ENCODE data around the gene KAZN. TPM values are rescaled to one million over a fixed set of nuclear protein-coding genes. Genes with fewer than 3 reads are reported as not detected.
A peak's percentile ranks its signal among the peaks of the same experiment; 100 is the strongest.
"Not testable (repeated sequence)": the region's sequence is repeated elsewhere in the genome, so short reads cannot be mapped to it uniquely, and the experiment has no call there.

KAZN gene
- total RNA-seq, 1 donor from 2014 or later = 9.6 TPM

- DNase-seq = no peak
Observed at GRCh38 chr1:15115542-15116330, 517.3 kb downstream of the KAZN start.

DNA sequence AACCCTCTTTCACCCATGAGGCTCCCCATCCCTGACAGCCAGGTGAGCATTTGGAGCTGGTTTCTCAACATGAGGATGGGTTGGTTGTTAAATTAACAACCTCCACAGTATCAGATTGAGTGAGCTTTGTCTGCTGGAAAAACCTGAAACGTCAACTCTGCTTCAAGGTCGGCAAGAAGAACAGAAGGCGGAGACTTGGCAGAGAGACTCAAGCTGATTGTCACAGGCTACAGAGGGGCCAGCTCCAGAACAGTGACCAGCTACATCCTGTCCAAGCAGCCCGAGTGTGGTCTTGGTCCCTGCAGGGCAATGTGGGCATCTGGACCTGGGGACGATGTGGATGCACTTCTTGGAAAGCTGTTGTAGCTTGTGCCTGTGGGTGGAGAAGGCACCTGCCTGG, 518.5 kb downstream of the KAZN start:
- no peak for DNase-seq

DNA sequence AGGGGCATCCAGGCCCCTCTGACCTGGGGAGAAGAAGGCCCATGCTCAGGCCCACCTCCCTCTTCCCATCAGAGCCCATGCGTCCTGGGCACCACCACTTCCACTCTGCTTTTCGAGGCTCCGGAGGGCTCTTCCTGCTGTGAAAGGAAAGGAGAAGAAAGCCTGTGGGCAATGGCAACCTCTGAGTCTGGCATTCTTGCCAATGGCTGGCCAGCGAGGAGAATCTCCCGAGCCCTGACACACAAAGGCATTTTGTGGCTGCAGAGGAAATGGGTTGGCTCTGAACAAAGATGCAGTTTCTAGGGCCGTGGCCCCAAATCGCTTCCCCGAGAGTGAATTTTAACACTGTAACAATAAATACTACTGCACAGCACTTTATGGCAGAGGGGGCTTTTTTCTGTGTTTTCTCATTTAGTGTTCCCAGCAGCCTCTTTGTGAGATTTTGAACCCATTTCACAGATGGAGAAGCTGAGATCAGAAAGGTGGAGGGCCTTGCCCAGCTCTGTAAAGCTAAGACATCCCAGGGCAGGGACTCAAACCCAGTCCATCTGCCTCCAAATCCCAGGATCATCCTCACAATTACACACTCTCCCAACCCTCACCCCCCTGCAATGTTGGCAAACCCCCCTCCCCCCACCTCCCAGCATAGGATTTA, 519.3 kb downstream of the KAZN start:
- DNase-seq = no peak

DNA sequence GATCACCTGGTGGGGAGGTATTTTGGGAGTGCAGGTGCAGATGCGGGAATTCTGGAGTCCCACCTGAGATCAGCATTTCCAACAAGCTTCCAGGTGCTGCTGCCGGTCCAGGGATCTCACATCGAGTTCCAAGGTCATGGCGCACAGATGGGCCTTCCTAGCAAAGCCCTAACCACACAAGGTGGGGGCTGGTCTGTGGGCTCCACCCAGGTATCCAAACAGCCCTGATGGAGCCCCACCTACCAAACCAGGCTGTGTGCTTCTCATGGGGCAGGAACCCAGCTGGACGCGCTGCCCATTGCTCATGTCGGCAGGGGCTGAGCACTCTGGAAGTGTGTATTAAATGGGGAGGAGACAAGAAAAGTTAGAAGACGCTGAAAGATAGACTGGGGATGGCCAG, 520.1 kb downstream of the KAZN start:
- DNase-seq = no peak

- DNase-seq = no peak
Observed at GRCh38 chr1:15120251-15120945, 521.9 kb downstream of the KAZN start.

DNA sequence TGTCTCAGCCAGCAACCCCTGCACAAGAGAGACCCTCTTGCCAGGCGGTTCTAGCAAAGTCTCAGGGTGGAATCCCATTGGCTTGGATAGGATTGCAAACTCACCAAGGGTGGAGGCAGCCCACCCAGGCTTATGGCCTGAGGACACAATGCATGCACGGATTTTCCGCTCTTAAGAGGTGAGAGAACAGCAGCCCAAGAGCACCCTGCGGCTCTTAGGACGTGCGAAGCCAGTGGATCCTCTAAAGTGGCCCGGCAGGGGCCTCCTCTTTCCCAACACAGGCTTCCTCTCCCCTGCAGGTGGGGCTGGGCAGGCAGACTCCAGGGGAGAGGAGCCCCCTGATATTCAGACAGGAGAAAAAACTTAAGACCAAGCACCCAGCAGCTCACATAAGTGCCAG, 523.8 kb downstream of the KAZN start:
- no peak for DNase-seq

DNA sequence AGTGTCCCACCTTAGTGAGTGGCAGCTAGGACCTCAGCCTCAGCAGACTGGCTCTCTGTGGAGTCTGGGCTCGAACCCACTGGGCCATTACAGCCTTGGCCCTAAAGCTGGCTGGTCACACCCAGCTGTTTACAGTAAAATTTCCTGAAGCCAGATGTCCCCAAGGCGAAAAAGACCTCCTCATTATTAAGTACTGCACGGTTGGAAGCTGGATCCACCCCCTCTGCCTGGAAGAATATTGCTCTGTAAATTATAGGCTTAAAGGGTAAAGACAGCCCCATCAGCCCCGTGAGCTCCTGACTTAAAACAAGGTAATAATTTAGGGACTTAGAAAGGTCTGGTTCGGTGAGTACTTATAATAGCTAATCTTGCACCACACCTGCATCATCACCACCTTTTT, 524.8 kb downstream of the KAZN start:
- no peak for DNase-seq

- DNase-seq = no peak
Observed at GRCh38 chr1:15123925-15124324, 525.4 kb downstream of the KAZN start.

DNA sequence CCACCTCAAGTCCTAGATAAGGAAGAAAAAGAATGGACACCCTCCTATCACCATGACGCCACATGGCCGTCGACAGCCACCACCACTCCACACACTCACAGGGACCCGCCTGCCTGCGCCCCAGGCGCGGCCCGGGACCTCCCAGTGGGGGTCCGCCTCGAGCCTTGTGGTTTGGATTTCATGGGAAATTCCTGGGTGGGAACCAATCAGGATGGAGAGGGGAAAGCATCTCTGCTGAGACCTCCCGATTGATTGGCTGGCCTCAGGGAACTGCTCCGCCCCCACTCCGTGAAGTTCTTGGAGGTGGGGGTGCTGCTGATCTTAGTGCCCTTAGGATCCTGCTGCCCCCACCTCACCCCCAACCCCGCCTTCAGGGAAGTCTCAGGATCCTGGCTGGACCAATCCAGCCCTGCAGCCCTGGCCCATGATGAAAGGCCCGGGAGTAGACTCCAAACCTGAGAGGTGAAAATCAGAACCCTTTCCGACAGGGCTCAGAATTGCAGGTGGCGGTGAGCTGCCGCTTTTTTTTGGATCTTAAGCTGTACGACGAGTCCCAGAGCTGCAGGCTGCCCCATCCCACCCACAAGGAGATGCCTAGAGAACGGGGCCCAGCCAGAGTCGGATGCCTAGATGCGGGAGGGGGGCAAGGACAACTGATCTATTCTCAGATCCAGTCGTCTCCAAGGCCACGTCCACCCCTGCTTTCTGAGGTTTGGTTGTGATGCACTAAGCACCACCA, 526.0 kb downstream of the KAZN start:
- no peak for DNase-seq

- DNase-seq = no peak
Observed at GRCh38 chr1:15125101-15125745, 526.7 kb downstream of the KAZN start.

GRCh38 chr1:15128077-15128476, 529.6 kb downstream of the KAZN start:
- DNase-seq = no peak

DNA sequence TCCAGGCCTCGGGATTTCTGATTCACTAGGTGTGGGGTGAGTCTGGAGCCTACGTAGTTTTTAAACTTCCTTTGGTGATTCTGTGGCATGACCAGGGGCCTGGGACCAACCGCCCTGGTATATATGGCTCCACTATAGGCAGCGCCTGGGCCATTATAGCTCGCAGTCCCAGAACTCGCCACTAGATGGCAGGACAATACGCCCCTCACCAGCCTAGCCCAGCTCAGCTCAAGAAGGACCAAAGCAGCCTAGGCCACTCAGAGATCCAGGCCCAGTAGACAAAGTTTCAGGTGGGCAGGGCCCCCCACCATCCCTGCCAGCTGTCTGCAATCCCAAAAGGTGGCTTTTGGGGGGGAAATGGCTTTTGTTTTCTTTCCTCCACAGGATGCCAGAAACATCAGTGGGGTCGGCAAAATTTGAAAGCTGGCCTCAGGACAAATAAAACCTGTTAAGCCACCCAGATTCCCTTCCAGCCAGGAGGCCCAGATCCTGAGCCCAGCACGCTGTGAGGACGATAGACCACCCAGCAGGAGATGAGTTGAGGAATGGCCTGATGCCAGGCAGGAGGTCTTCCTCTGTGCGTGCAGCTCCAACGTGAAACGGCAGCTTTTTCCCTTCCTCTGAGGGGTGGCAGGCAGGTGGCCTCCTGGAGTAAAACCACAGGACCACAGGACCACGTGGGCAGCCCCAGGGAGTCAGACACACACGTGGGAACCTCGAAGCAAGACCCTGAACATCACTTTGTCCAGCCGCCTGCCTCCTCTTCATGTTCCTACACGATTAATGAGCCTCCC, 530.2 kb downstream of the KAZN start:
- DNase-seq = peak; percentile 15

DNA sequence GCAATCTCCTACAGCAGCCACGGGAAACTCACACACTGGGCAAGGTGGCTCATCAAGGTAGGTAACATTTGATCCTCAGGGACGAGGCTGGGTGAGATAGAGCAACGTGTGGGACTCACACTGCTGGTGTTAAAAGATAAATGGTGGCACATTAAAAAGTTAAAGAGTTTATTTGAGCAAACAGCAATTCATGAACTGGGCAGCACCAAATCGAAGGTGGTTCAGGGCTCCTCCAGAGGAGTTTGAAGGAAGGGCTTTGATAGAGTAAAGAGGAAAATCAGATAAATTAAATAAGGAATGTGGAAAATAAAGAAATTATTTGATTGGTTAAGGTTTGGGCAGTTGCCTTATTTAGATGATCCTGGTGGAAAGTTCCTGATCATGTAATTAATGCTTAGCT, 531.5 kb downstream of the KAZN start:
- DNase-seq = no peak

DNA sequence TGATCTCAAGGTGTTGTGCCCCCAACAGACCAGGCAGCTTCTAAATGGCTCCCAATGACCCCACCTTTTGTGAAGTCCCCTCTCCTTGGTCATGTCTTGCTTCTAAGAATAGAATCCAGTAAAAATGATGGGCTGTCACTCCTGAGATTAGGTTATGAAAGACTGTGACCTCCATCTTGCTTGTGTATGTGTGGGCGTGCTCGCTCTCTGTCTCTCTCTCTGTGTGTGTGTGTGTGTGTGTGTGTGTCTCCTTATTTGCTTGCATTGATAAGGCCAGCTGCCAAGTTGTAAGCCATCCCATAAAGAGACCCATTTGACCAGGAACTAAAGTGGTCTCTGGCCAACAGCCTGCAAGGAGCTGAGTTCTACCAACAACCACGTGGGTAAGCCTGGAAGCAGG, 532.1 kb downstream of the KAZN start:
- DNase-seq = no peak

DNA sequence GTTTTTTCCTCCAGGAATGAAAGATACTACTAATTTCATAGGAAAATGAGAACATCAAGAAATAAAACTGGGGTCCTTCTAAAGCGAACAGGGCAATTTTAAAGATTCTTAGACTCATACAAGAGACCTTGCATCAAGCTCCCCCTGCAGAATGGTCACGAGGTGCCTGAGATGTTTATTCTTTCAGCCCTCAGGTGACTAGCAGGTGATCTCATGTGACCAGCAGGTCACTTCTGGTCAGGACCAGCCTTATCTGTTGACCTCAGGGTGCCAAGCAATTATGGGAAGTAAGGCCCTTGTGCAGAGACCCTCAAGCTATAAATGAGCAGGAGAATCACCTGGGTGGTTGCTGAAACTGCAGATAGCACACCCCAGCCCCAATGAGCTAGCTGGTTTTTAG, 534.5 kb downstream of the KAZN start:
- no peak for DNase-seq

DNA sequence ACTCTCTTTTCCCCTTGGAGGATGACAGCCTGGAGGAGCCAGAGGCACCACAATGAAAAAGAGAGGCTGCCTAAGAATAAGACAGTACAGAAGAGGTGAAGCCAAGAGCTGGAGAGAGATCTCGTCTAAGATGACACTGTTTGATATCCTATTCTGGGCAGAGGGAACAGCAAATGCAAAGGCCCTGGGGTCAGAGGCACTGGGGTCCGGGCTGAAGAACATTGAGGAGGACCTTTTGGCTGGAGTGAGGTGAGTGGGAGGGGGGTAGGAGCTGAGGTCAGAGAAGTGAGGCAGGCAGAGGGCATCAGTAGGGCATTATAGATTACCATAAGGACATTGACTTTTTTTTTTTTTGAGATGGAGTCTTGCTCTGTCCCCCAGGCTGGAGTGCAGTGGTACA, 535.8 kb downstream of the KAZN start:
- DNase-seq = no peak

- not testable (repeated sequence) for DNase-seq
Observed at GRCh38 chr1:15135604-15136003, 537.1 kb downstream of the KAZN start.

- no peak for DNase-seq
Observed at GRCh38 chr1:15137809-15138208, 539.3 kb downstream of the KAZN start.

GRCh38 chr1:15139654-15140350, 541.3 kb downstream of the KAZN start:
- DNase-seq = no peak

GRCh38 chr1:15141935-15142539, 543.6 kb downstream of the KAZN start:
- DNase-seq = peak; percentile 9

All from skin of body (tissue), 2 donors.